CD4-positive, alpha-beta T cell (primary cell): ENCODE data around the gene CCDC152. TPM values are rescaled to one million over a fixed set of nuclear protein-coding genes. Genes with fewer than 3 reads are reported as not detected.

Experiments
- ATAC-seq: fragments of 200-7000 bp; cut with Tn5 transposase; one replicate; pipeline ENCODE4 v1.10.0; 2022; ENCODE audit warnings: mild to moderate bottlenecking; ENCODE audit not compliant: poor library complexity
- CTCF ChIA-PET: fragments of 350-600 bp; sonication (Branson Sonifier 250); formaldehyde crosslinking; loops from one replicate; lab custom pipeline; 2021; ENCODE audit warnings: antibody characterized with exemption, inconsistent platforms; lab: Charles Lee
- POLR2A ChIA-PET: fragments of 350-600 bp; sonication (Branson Sonifier 250); formaldehyde crosslinking; loops from one replicate; lab custom pipeline; 2021; ENCODE audit warnings: antibody characterized with exemption, inconsistent platforms; lab: Charles Lee
- DNase-seq, 14 experiments: peaks; one replicate each; pipeline ENCODE4 v3.0.0-alpha.2; 2013 to 2020; ENCODE audit warnings: mixed read lengths in 2 of 14
- H3K27ac ChIP-seq, 2 donors: one replicate each; pipeline versions ENCODE4 v1.5.1 to v1.7.0; 2013; ENCODE audit warnings: low read length in 2 of 2, low read depth in 1 of 2, mild to moderate bottlenecking in 1 of 2
- H3K27me3 ChIP-seq, 2 experiments: 1 replicate in 1 of 2; 2 replicates in 1 of 2; pipeline versions ENCODE4 v1.6.1 to v1.7.0; 2013; ENCODE audit warnings: low read length in 2 of 2, control low read depth in 1 of 2, mild to moderate bottlenecking in 1 of 2, moderate library complexity in 1 of 2; ENCODE audit not compliant: insufficient read depth in 2 of 2, control insufficient read depth in 1 of 2
- H3K36me3 ChIP-seq: one replicate; pipeline ENCODE4 v1.6.1; 2013; ENCODE audit warnings: low read length, control low read depth; ENCODE audit not compliant: insufficient read depth
- H3K4me1 ChIP-seq: one replicate; pipeline ENCODE4 v1.6.1; 2013; ENCODE audit warnings: low read length, control low read depth; ENCODE audit not compliant: insufficient read depth
- H3K4me3 ChIP-seq: one replicate; pipeline ENCODE4 v1.5.1; 2013; ENCODE audit warnings: mild to moderate bottlenecking, low read length, moderate library complexity
- H3K9me3 ChIP-seq, 2 experiments: 1 replicate in 1 of 2; 2 replicates in 1 of 2; pipeline versions ENCODE4 v1.6.1 to v1.7.0; 2013; ENCODE audit warnings: low read length in 2 of 2, mild to moderate bottlenecking in 2 of 2, control low read depth in 1 of 2, moderate library complexity in 1 of 2; ENCODE audit not compliant: control insufficient read depth in 1 of 2, insufficient read depth in 1 of 2
- H3K27ac Mint-ChIP-seq: one replicate; pipeline ENCODE4 v1.8.0; 2020; ENCODE audit warnings: mixed read lengths
- H3K27me3 Mint-ChIP-seq: one replicate; pipeline ENCODE4 v1.8.0; 2021; ENCODE audit warnings: mixed read lengths
- H3K36me3 Mint-ChIP-seq: one replicate; pipeline ENCODE4 v1.8.0; 2021; ENCODE audit warnings: low read depth, mixed read lengths
- H3K4me1 Mint-ChIP-seq: one replicate; pipeline ENCODE4 v1.8.0; 2021; ENCODE audit warnings: low read depth, mixed read lengths
- H3K4me3 Mint-ChIP-seq: one replicate; pipeline ENCODE4 v1.8.0; 2020; ENCODE audit warnings: mild to moderate bottlenecking, mixed read lengths
- H3K9me3 Mint-ChIP-seq: one replicate; pipeline ENCODE4 v1.8.0; 2020; ENCODE audit warnings: mixed read lengths
- intact Hi-C, 2 experiments: fragments of 100-400 bp; cut with DNase I in 1 of 2; cut with micrococcal nuclease in 1 of 2; formaldehyde crosslinking; loops; one replicate each; pipeline versions ENCODE4 v1.15.1 to v1.9.0; 2023 to 2025; cut with DNase I, micrococcal nuclease
- total RNA-seq, 174 experiments: library from RNA in 2 of 174; stranded (reverse) in 2 of 174; gene quantifications; one replicate each; pipeline ENCODE4 v1.2.3 and lab custom pipeline; 2021 to 2026
- TF ChIP-seq, protein P1 (sequence below): fragments of 200-600 bp; IDR thresholded peaks from one replicate; pipeline ENCODE4 v1.8.0; 2022; ENCODE audit warnings: antibody characterized with exemption, mild to moderate bottlenecking

Gene CCDC152
- total RNA-seq, 2 experiments from 2014 or later = 1.2 to 1.6 TPM

DNA sequence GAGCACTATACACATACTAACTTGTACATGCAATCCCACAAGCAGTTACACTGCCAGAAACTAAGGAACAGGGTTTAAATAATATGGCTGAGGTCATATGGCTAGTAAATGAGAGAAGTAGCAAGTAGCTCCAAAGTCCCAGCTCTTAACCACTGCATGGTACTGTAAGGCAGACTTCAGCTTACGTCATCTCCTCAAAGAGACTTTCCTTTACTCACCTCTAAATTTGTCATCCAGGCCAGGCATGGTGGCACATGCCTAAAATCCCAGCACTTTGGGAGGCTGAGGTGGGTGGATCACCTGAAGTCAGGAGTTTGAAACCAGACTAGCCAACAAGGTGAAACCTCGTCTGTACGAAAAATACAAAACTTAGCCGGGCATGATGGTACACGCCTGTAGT is 75.4 kb downstream of the CCDC152 start:
- DNase-seq (no peak), ATAC-seq (no peak)
- no peak overlapping the region for H3K27ac ChIP-seq
- H3K9me3 ChIP-seq = peaks cover 0 to 7% of the 10 kb centered on the region in 2 experiments
- H3K27me3 Mint-ChIP-seq = peaks cover 6% of the 10 kb centered on the region
- CTCF ChIA-PET = no interaction called here
- H3K27ac Mint-ChIP-seq = no peak overlapping the region
- POLR2A ChIA-PET = no interaction called here
- peaks cover 0 to 4% of the 10 kb centered on the region in 2 experiments for H3K27me3 ChIP-seq
- H3K4me1 ChIP-seq = no peaks in the 10 kb centered on the region
- H3K4me3 Mint-ChIP-seq = no peak overlapping the region
- intact Hi-C loops = no loop called here
- TF ChIP-seq, protein P1, sequence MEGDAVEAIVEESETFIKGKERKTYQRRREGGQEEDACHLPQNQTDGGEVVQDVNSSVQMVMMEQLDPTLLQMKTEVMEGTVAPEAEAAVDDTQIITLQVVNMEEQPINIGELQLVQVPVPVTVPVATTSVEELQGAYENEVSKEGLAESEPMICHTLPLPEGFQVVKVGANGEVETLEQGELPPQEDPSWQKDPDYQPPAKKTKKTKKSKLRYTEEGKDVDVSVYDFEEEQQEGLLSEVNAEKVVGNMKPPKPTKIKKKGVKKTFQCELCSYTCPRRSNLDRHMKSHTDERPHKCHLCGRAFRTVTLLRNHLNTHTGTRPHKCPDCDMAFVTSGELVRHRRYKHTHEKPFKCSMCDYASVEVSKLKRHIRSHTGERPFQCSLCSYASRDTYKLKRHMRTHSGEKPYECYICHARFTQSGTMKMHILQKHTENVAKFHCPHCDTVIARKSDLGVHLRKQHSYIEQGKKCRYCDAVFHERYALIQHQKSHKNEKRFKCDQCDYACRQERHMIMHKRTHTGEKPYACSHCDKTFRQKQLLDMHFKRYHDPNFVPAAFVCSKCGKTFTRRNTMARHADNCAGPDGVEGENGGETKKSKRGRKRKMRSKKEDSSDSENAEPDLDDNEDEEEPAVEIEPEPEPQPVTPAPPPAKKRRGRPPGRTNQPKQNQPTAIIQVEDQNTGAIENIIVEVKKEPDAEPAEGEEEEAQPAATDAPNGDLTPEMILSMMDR = no peak
- no peaks in the 10 kb centered on the region for H3K9me3 Mint-ChIP-seq
- no peaks in the 10 kb centered on the region for H3K4me1 Mint-ChIP-seq
- no peaks in the 10 kb centered on the region for H3K36me3 ChIP-seq
- H3K36me3 Mint-ChIP-seq = no peaks in the 10 kb centered on the region
- no peak overlapping the region for H3K4me3 ChIP-seq

DNA sequence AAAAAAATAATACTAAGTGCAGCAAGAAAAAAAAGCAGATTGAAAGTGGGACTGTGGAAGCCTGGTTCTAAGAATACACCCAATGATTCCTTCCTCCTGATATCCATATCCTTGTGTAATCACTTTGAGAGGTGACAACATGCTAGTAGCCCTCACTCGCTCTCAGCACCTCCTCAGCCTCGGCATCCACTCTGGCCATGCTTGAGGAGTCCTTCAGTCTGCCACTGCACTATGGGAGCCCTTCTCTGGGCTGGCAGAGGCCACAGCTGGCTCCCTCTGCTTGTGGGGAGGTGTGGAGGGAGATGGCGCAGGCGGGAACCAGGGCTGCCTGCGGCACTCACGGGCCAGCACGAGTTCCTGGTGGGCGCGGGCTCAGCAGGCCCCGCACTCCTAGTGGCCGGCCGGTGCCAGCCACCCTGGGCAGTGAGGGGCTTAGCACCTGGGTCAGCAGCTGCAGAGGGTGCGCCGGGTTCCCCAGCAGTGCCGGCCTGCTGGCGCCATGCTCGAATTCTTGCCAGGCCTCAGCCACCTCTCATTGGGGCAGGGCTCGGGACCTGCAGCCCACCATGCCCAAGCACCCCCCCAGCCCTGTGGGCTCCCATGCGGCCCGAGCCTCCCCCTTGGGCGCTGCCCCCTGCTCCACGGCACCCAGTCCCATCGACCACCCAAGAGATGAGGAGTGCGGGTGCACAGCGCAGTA is 79.6 kb downstream of the CCDC152 start:
- POLR2A ChIA-PET = no interaction called here

DNA sequence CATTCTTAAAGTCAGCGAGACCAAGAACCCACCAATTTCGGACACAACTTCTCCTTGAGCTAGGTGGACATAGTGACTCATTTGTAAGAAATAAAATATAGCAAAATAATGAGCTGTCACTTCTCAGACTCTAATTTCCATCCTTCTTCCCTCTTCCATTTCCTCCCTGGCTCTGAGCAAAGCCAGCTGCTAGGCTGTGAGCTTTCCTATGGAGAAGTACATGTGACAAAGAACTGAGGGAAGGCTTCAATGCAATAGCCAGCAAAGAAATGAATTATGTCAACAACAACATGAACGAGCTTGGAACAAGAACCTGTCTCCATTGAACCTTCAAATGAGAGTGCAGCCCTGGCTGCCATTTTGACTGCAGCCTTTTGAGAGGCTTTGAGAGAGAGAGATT is 81.0 kb downstream of the CCDC152 start:
- ATAC-seq (no peak), DNase-seq (no peak)
- peaks cover 0 to 7% of the 10 kb centered on the region in 2 experiments for H3K9me3 ChIP-seq
- Mint-ChIP-seq H3K36me3 (no peaks in the 10 kb centered on the region), H3K27ac (no peak overlapping the region), H3K4me3 (no peak overlapping the region), H3K27me3 (peaks cover under 1% of the 10 kb centered on the region), H3K9me3 (no peaks in the 10 kb centered on the region), H3K4me1 (no peaks in the 10 kb centered on the region)
- no peak overlapping the region for H3K27ac ChIP-seq
- TF ChIP-seq, protein P1 = no peak
- H3K4me1 ChIP-seq = no peaks in the 10 kb centered on the region
- H3K4me3 ChIP-seq = no peak overlapping the region
- ChIA-PET POLR2A (no interaction called here), CTCF (interaction anchor here (1.2 kb wide), 1 partner anchor 10 kb away, joined by 5 read pairs; no protein-coding TSS in a partner anchor)
- H3K27me3 ChIP-seq = no peaks in the 10 kb centered on the region
- intact Hi-C loops = no loop called here
- H3K36me3 ChIP-seq = no peaks in the 10 kb centered on the region

More for the DNA sequence above, 79.6 kb downstream of the CCDC152 start:
- ATAC-seq = no peak
- TF ChIP-seq, protein P1 = no peak
- Histone ChIP-seq H3K36me3 (no peaks in the 10 kb centered on the region), H3K27ac (no peak overlapping the region), H3K4me3 (no peak overlapping the region), H3K27me3 (peaks cover 0 to 3% of the 10 kb centered on the region in 2 experiments), H3K9me3 (peaks cover 0 to 7% of the 10 kb centered on the region in 2 experiments), H3K4me1 (no peaks in the 10 kb centered on the region)
- H3K9me3 Mint-ChIP-seq = no peaks in the 10 kb centered on the region
- CTCF ChIA-PET = no interaction called here
- H3K27ac Mint-ChIP-seq = no peak overlapping the region
- no peaks in the 10 kb centered on the region for H3K4me1 Mint-ChIP-seq
- H3K4me3 Mint-ChIP-seq = no peak overlapping the region
- no peaks in the 10 kb centered on the region for H3K27me3 Mint-ChIP-seq
- DNase-seq = peak in 1 of 14 experiments; percentile 5
- no peaks in the 10 kb centered on the region for H3K36me3 Mint-ChIP-seq
- intact Hi-C loops = no loop called here
